Measurements from ENCODE around the gene LRRC18.

The LRRC18 gene

DNA sequence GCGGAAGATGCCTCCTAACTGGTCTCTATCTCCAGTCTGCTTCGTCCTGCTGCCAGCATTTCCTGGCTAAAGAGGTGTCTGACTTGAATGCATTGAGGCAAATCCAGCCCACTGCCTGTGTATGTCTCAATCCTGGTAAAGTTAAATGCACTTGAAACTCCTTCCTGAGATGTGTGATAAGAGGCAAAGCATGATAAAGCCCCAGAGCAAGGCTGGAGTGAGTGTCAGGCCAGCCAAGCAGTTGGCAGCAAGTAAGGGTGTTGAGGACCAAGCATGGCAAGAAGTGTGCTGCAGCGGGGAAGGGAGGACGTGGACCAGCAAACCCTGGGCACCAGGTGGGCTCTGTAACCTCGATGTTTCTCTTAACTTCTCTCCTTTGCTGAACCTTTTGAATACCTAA is 29.1 kb downstream of the LRRC18 start:
- DNase-seq (ENCODE audit: low read depth, low spot score) = no peak

GRCh38 chr10:48907730-48908129 is 31.9 kb downstream of the LRRC18 start:
- no peak for DNase-seq (ENCODE audit: low read depth, low spot score)

GRCh38 chr10:48906841-48907240 is 32.8 kb downstream of the LRRC18 start:
- no peak for DNase-seq (ENCODE audit: low read depth, low spot score)

DNA sequence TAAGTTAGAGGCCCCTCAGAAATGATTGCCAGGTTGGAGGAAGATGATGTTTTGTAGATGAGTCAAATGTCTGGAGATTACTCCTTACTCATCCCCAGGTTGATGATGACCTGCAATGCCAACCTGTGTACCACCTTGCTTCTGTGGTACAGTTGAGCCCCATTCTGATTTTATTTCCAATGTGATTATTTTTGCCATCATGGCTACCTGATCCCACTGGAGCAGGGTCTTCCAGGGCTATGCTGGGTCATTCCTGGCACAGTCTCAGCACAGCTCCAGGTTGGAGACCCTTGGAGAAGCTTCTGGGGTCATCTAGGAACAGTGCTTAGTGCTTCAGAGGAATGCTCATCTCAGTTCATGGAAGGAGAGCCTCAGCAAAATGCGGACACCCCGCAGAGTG is 34.3 kb downstream of the LRRC18 start:
- no peak for DNase-seq (ENCODE audit: low read depth, low spot score)

GRCh38 chr10:48904861-48905260 is 34.8 kb downstream of the LRRC18 start:
- no peak for DNase-seq (ENCODE audit: low read depth, low spot score)

DNA sequence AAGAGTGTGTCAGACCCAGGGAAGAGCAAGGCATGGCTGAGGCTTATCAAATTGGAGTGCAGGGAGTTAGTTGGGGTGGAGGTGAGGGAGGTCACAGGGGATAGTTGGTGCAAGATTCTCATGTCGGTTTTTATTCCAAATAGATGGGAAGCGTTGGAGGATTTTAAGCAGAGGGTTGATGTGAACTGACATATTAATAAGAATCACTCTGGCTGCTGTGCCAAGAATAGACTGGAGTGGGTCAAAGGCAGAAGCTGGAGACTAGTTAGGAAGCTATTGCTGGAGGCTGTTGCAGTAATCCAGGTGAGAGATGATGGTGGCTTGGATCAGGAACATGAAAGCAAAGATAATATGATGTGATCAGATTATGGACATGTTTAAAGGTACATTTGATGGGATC is 36.5 kb downstream of the LRRC18 start:
- no peak for DNase-seq (ENCODE audit: low read depth, low spot score)

GRCh38 chr10:48902096-48902495 is 37.5 kb downstream of the LRRC18 start:
- no peak for DNase-seq (ENCODE audit: low read depth, low spot score)

- no peak for DNase-seq (ENCODE audit: low read depth, low spot score)
Observed at GRCh38 chr10:48901319-48901718, 38.3 kb downstream of the LRRC18 start.

GRCh38 chr10:48900371-48900801 is 39.3 kb downstream of the LRRC18 start:
- no peak for DNase-seq (ENCODE audit: low read depth, low spot score)

- DNase-seq (ENCODE audit: low read depth, low spot score) = no peak
Observed at GRCh38 chr10:48899781-48900180, 39.9 kb downstream of the LRRC18 start.

- no peak for DNase-seq (ENCODE audit: low read depth, low spot score)
Observed at GRCh38 chr10:48898426-48898825, 41.2 kb downstream of the LRRC18 start.

DNA sequence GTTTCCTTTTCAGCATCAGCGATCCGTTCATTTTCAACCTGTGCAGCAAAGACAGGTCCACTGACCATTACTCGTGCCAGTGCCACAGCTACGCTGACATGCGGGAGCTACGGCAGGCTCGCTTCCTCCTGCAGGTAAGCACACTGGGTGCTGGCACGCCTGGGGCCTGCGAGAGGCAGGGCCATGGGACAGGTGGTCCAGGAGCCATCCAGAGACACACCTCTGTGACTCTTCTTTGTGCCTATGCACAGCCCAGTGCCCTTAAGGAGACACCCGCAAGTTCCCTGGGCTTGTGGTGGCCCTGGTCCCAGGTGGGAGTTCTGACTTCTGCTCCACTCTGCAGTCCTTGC is 42.2 kb downstream of the LRRC18 start:
- no peak for DNase-seq (ENCODE audit: low read depth, low spot score)

GRCh38 chr10:48896756-48897440 is 42.7 kb downstream of the LRRC18 start:
- no peak for DNase-seq (ENCODE audit: low read depth, low spot score)

DNA sequence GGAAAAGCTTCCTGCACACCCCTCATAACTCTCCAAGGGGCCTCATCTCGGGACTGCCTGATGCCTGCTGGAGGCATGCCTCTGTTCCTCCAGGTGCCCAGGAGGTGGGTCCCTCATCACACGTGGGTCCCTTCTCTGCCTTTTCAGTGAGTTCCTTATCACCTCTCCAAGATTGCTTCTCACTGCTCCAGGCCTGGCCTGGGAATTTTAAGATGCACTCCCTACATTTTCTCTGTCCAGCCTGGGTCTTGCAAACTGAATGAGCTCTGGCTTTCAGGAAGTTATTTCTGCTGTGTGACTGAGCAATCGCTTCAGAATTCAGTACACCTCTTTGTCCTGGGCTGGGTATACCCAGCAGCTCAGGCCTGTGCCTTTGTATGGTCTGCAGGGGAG is 43.8 kb downstream of the LRRC18 start:
- DNase-seq (ENCODE audit: low read depth, low spot score) = no peak

GRCh38 chr10:48894911-48895802 is 44.5 kb downstream of the LRRC18 start:
- no peak for DNase-seq (ENCODE audit: low read depth, low spot score)

- DNase-seq (ENCODE audit: low read depth, low spot score) = no peak
Observed at GRCh38 chr10:48890888-48891850, 48.5 kb downstream of the LRRC18 start.

DNA sequence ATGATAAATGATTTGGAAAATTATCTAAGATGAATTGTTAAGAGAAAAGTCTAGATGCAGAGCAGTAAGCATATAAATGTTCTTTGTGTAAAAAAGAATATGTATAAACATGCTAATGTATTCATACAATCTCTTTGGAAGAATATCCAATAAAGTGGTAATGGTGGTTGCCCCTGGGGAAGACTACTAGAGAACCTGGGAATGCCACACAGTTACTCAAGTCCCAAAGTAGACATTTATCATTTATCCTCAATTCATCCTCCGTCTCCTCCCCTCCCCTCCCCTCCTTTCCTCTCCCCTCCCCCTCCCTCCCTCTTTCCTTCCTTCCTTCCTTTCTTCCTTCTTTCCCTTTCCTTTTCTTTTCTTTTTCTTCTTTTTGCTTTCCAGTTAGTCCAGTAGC is 51.7 kb downstream of the LRRC18 start:
- DNase-seq (ENCODE audit: low read depth, low spot score) = no peak

- no peak for DNase-seq (ENCODE audit: low read depth, low spot score)
Observed at GRCh38 chr10:48885376-48885775, 54.3 kb downstream of the LRRC18 start.

- DNase-seq (ENCODE audit: low read depth, low spot score) = no peak
Observed at GRCh38 chr10:48884179-48885045, 55.2 kb downstream of the LRRC18 start.

DNA sequence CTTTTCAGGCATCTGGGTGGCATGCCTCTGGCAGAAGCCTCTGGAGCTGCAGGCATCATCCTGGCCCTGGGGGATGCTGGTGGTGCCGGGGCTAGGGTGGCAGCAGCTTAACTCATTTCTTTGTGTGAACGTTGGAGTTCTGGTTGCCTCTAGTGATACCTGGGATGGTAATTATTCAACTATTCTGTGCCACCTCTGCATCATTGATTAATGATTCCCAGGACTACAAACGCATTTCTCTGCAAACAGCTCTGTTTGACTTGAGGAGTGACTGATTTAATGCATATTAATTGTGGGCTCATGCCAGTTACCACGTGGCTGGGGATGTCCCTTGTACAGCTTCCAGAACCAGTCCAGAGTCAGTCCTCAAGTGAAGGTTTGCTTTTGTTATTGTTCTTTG is 55.9 kb downstream of the LRRC18 start:
- no peak for DNase-seq (ENCODE audit: low read depth, low spot score)

- DNase-seq (ENCODE audit: low read depth, low spot score) = no peak
Observed at GRCh38 chr10:48882881-48883280, 56.8 kb downstream of the LRRC18 start.
